ENCODE measurements around the gene FOXO1. TPM values are rescaled to one million over a fixed set of nuclear protein-coding genes. Genes with fewer than 3 reads are reported as not detected.

The FOXO1 gene
- total RNA-seq, 4 donors from 2014 or later: 65.7 to 111 (median 87.5) TPM

DNA sequence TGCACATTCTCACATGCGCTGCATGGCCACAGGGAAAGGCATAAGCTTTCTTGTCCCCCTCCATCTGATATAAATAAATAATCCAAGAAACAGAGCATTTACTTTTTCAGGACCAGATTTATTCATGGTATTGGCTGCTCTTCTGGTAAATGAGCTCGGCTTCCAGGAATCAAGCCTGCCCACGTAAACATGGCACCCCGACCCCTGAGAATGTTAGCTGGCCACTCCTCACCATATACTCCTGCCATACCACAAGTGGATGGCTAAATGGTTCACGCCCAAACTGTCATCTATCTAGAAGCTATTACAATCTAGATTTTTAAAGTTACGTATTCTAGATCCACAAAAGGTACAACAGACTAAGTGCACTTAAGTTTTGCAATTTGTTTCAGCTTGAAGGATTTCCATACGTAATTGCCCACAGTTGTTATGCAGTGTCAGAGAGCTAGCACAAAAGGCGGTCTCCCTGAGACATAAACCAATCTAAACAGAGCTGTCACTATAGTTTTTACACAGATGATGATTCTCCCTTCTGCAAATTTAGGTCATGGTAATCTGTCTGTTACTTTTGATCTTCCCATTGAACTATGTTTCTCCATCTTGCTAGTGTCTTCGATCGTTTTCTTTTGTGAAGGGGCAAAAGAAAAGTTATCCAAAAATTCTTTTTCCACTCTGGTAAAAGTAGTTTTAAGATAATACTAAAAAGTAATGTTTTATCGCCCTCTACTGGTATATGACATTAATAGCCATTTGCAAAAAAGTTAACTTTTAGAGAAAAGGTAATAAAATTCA is 16.2 kb upstream of the FOXO1 start:
- no peak for ATAC-seq (ENCODE audit: low FRiP score)

DNA sequence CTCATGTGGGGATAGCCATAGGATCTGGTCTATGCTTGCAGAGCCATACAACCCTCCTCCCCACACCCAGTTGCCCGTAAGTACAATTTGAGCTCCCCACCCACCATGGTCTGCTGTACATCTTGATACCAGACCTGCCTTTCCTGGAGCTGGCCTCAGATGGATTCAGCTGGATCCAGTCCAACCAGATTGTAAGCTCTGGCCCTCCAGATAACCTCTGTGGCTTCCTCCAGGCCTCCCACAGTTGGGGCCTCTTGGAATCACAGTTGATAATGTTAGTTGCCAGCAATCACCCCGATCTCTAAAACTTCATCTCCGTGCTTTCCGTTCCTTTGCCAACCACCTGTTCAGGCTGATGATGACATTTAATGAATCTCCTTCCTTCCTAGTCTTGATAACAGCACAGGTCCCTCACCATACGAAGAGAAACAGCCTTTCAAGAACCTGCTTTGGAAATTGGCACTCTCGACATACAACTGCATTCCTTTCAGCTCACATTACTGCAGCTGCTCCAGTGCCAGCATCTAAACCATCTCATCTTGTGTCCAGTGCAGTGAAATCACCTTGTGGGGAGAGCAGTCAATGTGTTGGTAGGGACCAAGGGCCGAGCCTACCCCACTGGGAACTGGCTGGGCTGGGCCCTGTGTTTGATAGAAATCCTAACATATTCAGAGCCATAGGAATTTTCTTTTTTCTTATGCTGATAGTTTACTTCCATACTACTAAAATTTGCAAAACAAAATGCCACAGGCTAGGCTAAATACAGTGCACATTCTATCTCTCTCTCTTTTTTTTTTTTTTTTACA is 15.1 kb upstream of the FOXO1 start:
- ATAC-seq (ENCODE audit: low FRiP score): peak; percentile 61
- TF ChIP-seq, protein P1, sequence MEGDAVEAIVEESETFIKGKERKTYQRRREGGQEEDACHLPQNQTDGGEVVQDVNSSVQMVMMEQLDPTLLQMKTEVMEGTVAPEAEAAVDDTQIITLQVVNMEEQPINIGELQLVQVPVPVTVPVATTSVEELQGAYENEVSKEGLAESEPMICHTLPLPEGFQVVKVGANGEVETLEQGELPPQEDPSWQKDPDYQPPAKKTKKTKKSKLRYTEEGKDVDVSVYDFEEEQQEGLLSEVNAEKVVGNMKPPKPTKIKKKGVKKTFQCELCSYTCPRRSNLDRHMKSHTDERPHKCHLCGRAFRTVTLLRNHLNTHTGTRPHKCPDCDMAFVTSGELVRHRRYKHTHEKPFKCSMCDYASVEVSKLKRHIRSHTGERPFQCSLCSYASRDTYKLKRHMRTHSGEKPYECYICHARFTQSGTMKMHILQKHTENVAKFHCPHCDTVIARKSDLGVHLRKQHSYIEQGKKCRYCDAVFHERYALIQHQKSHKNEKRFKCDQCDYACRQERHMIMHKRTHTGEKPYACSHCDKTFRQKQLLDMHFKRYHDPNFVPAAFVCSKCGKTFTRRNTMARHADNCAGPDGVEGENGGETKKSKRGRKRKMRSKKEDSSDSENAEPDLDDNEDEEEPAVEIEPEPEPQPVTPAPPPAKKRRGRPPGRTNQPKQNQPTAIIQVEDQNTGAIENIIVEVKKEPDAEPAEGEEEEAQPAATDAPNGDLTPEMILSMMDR (IDR thresholded peaks at IDR 0.05): no peak

More for the DNA sequence above, 16.2 kb upstream of the FOXO1 start:
- TF ChIP-seq, protein P1 (IDR thresholded peaks at IDR 0.05): no peak
- DNase-seq (ENCODE audit: low spot score): no peak

DNA sequence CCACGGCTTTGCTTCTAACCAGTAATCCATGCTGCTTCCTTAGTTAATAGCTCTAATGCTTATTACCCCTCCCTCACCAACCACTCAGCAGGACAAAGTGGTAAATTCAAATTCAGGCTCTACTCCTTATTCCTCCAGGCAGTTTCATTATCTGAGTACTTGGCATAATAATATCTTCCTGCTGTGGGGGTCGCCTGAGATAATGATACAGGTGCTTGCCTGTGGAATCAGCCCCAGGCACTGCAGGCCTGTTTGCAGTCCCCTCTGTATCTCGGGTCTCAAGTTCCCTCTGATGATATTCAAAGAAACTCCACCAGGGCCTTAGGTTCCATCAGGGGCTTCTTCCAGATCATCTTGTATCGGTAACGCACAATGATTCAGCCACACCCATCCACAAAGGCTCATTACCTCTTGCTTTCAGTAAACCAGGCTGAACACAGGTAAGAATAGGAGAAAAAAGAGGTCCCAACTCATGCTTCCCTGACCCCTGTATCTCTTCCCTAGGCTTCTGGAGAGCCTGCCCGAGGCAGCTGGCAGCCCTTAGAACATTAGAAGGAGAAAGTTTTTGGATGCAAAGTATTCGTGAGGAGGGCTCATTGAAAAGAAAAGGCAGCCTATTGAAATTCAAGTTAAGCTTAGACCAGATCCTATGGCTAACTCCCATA is 14.3 kb upstream of the FOXO1 start:
- TF ChIP-seq, protein P1 (IDR thresholded peaks at IDR 0.05): no peak
- ATAC-seq (ENCODE audit: low FRiP score): no peak
- no peak for DNase-seq (ENCODE audit: low spot score)

More for the DNA sequence above, 15.1 kb upstream of the FOXO1 start:
- DNase-seq (ENCODE audit: low spot score): no peak

DNA sequence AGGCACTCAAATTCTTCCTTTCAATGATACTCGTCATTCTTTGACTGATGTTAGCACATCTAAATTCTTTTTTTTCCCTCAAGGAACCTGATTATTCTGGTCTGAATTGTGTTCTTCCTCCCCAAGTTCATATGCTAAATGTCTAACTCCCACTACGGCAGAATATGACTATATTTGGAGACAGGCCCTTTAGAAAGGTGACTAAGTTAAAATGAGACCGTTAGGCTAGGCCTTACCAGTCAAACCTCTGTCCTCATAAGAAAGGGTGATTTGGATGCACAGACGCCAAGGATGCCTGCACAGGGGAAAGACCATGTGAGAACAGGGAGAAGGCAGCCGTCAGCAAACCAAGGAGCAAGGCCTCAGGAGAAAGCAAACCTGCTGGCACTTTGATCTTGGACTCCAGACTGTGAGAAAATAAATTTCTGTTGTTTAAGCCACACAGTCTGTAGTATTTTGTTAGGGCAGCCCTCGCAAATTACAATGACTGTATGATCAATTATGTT is 13.1 kb upstream of the FOXO1 start:
- TF ChIP-seq, protein P1 (IDR thresholded peaks at IDR 0.05): no peak
- DNase-seq (ENCODE audit: low spot score): no peak
- no peak for ATAC-seq (ENCODE audit: low FRiP score)

DNA sequence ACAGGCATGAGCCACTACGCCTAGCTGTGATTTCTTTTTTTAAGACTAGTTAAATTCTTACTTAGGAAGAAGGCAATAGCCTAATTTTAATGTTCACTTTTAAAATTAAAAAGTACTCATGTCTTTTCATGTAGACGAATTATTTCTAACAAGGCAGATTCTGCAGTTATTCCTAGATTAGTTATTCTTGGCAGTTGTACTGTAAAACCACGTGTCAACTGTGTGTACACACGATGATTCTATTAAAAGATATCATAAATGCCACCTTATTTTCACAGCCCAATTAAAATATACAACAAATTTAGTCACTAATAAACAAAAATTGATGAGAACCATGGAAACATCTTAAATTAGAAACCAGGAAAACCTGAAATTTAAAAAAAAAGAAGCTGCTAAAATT is 10.6 kb upstream of the FOXO1 start:
- DNase-seq (ENCODE audit: low spot score): no peak
- no peak for ATAC-seq (ENCODE audit: low FRiP score)
- TF ChIP-seq, protein P1 (IDR thresholded peaks at IDR 0.05): no peak

DNA sequence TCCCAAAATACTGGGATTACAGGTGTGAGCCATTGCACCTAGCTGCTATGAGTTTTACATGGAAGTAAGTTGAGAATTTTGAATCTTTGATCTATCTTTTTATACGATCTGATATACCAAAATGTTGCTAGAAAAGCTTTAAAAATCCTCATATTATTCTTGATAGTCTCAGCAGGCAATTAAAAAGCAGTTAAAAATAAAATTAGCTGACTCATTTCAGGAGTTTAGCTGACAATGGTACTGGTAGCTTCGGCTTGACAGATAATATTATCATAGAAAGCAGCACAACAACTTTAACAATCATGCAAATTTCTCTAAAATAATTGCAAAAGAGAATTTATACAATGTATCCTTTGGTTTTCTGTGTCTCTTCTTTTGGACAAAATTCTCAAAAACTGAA is 9.6 kb upstream of the FOXO1 start:
- DNase-seq (ENCODE audit: low spot score) (no peak), ATAC-seq (ENCODE audit: low FRiP score) (no peak)
- TF ChIP-seq, protein P1 (IDR thresholded peaks at IDR 0.05): no peak

Data from omental fat pad (tissue), 4 donors.